Measurements from ENCODE around the gene DGAT2. TPM values are rescaled to one million over a fixed set of nuclear protein-coding genes. Genes with fewer than 3 reads are reported as not detected.

Gene DGAT2
- total RNA-seq, 2 donors from 2014 or later = 9.3 to 38.6 TPM

GRCh38 chr11:75771646-75772410 lies 3.2 kb downstream of the DGAT2 start:
- DNase-seq (peak in 1 of 4 donors; percentile 47), ATAC-seq (no peak)
- H3K27ac ChIP-seq = no peak overlapping the region
- TF ChIP-seq CTCF (IDR thresholded peaks at IDR 0.05) (no peak), POLR2A (IDR thresholded peaks at IDR 0.05) (no peak)
- no peak overlapping the region for H3K4me3 ChIP-seq
- H3K27me3 ChIP-seq = no peaks in the 10 kb centered on the region
- intact Hi-C loops (cut with DNase I) = no loop called here
- no peaks in the 10 kb centered on the region for H3K9me3 ChIP-seq
- H3K4me1 ChIP-seq = peaks cover 19% of the 10 kb centered on the region
- H3K36me3 ChIP-seq (replicated peaks in 1 of 2; ENCODE audit: insufficient read depth in 1 of 2, low read depth in 2 of 2) = no peaks in the 10 kb centered on the region
- 79 to 88% methylated on average over 6 of the region's 6 CpGs for WGBS, 2 donors

- Histone ChIP-seq H3K27ac (no peak overlapping the region), H3K27me3 (no peaks in the 10 kb centered on the region), H3K4me1 (peaks cover 6% of the 10 kb centered on the region), H3K36me3 (replicated peaks in 1 of 2; ENCODE audit: insufficient read depth in 1 of 2, low read depth in 2 of 2) (no peaks in the 10 kb centered on the region), H3K9me3 (no peaks in the 10 kb centered on the region), H3K4me3 (no peak overlapping the region)
- ATAC-seq (no peak), DNase-seq (peak in 1 of 4 donors; percentile 22)
- intact Hi-C loops (cut with DNase I) = no loop called here
- no peak for TF ChIP-seq POLR2A (IDR thresholded peaks at IDR 0.05)
- TF ChIP-seq CTCF (IDR thresholded peaks at IDR 0.05) = no peak
- 78 to 84% methylated on average over 5 of the region's 5 CpGs for WGBS, 2 donors
Observed at GRCh38 chr11:75773595-75774353, 5.2 kb downstream of the DGAT2 start.

GRCh38 chr11:75775056-75775455 lies 6.5 kb downstream of the DGAT2 start:
- Histone ChIP-seq H3K4me3 (no peak overlapping the region), H3K9me3 (no peaks in the 10 kb centered on the region), H3K27me3 (no peaks in the 10 kb centered on the region), H3K4me1 (no peaks in the 10 kb centered on the region), H3K36me3 (replicated peaks in 1 of 2; ENCODE audit: insufficient read depth in 1 of 2, low read depth in 2 of 2) (no peaks in the 10 kb centered on the region), H3K27ac (no peak overlapping the region)
- DNase-seq = no peak
- 94 to 100% methylated on average over 2 to 3 of the region's 3 CpGs for WGBS, 2 donors
- no peak for ATAC-seq
- TF ChIP-seq CTCF (IDR thresholded peaks at IDR 0.05) = no peak
- TF ChIP-seq POLR2A (IDR thresholded peaks at IDR 0.05) = no peak
- intact Hi-C loops (cut with DNase I) = no loop called here

GRCh38 chr11:75776546-75776945 lies 8.0 kb downstream of the DGAT2 start:
- Histone ChIP-seq H3K27me3 (no peaks in the 10 kb centered on the region), H3K36me3 (replicated peaks in 1 of 2; ENCODE audit: insufficient read depth in 1 of 2, low read depth in 2 of 2) (no peaks in the 10 kb centered on the region), H3K4me3 (no peak overlapping the region), H3K9me3 (no peaks in the 10 kb centered on the region), H3K4me1 (no peaks in the 10 kb centered on the region), H3K27ac (no peak overlapping the region)
- DNase-seq (no peak), ATAC-seq (no peak)
- no peak for TF ChIP-seq POLR2A (IDR thresholded peaks at IDR 0.05)
- TF ChIP-seq CTCF (IDR thresholded peaks at IDR 0.05) = no peak
- intact Hi-C loops (cut with DNase I) = no loop called here
- 89 to 100% methylated on average over 1 to 3 of the region's 4 CpGs for WGBS, 2 donors

All from body of pancreas (tissue), 4 donors.